ENCODE data around the gene EPM2AIP1. TPM values are rescaled to one million over a fixed set of nuclear protein-coding genes. Genes with fewer than 3 reads are reported as not detected.
A peak's percentile ranks its signal among the peaks of the same experiment; 100 is the strongest.

Gene EPM2AIP1
- total and polyA plus RNA-seq, 9 of the 15 experiments (the other 6 are each of a cell fraction or from before 2014, with no cell fraction given) = 6.7 to 44.8 (median 25.2) TPM

GRCh38 chr3:36992806-36993325 is at the start of gene EPM2AIP1 (continued):
- peak; percentile 90; the same call in 1 of the 2 replicates for TF ChIP-seq PATZ1 (CRISPR knock-in tag; IDR thresholded peaks at IDR 0.05; ENCODE audit: borderline replicate concordance)
- peak; percentile 78 for TF ChIP-seq FIP1L1 (IDR thresholded peaks at IDR 0.05; ENCODE audit: low read depth, low read length, poor library complexity, severe bottlenecking)
- TF ChIP-seq NBN (IDR thresholded peaks at IDR 0.05; ENCODE audit: low read depth) = peak; percentile 70
- peak; percentile 90; the same call in 1 of the 2 replicates for TF ChIP-seq ATF6 (CRISPR knock-in tag; IDR thresholded peaks at IDR 0.05)
- peak; percentile 74 for TF ChIP-seq BRD9 (IDR thresholded peaks at IDR 0.05; ENCODE audit: low read depth, partially characterized antibody)
- TF ChIP-seq SMARCA4 (IDR thresholded peaks at IDR 0.05) = no peak
- TF ChIP-seq ZNF655 (CRISPR knock-in tag; IDR thresholded peaks at IDR 0.05) = no peak
- TF ChIP-seq THRB (CRISPR knock-in tag; conservative IDR thresholded peaks at IDR 0.05) = peak; percentile 93
- TF ChIP-seq E2F3 (CRISPR knock-in tag; IDR thresholded peaks at IDR 0.05) = peak; percentile 91
- TF ChIP-seq ZNF212 (CRISPR knock-in tag; IDR thresholded peaks at IDR 0.05) = peak; percentile 73; the same call in 1 of the 2 replicates
- TF ChIP-seq PCBP2 (IDR thresholded peaks at IDR 0.05; ENCODE audit: low read depth, low read length, poor library complexity, severe bottlenecking) = no peak
- no peak for TF ChIP-seq PPARD (CRISPR knock-in tag; IDR thresholded peaks at IDR 0.05)
- TF ChIP-seq PRDM10 (IDR thresholded peaks at IDR 0.05; ENCODE audit: partially characterized antibody) = no peak
- TF ChIP-seq ZHX1 (conservative IDR thresholded peaks at IDR 0.05; ENCODE audit: low read length) = 0 out of 2 replicates have a peak, but pooled peaks have one; percentile 67
